HEK293 (cell line): ENCODE data around the gene ATP10A.

Experiments
- CTCF ChIA-PET: fragments of 350-600 bp; formaldehyde crosslinking; extraction: SDS; loops from one replicate; lab custom pipeline; 2021; ENCODE audit warnings: antibody characterized with exemption; lab: Yijun Ruan, JAX
- POLR2A ChIA-PET: fragments of 300-600 bp; formaldehyde crosslinking; extraction: SDS; loops from one replicate; lab custom pipeline; 2020; ENCODE audit warnings: antibody characterized with exemption, inconsistent platforms; lab: Yijun Ruan, JAX
- H3K27ac ChIP-seq: fragments of 200-500 bp; sonication (Bioruptor generic); 2 replicates; pipeline ENCODE4 v1.5.1; 2014; ENCODE audit warnings: low read depth, low read length, control low read depth, inconsistent platforms; ENCODE audit errors: extremely low read depth
- H3K36me3 ChIP-seq, 2 experiments: fragments of 200-500 bp in 1 of 2; sonication (Bioruptor generic) in 1 of 2; 1 replicate in 1 of 2; 2 replicates in 1 of 2; pipeline ENCODE4 v1.5.1; 2014 to 2017; ENCODE audit warnings: inconsistent platforms in 2 of 2, low read length in 2 of 2; ENCODE audit not compliant: control insufficient read depth in 2 of 2, insufficient read depth in 1 of 2
- H3K4me1 ChIP-seq: fragments of 200-500 bp; sonication (Bioruptor generic); 2 replicates; pipeline ENCODE4 v1.5.1; 2014; ENCODE audit warnings: mild to moderate bottlenecking, low read length, inconsistent platforms; ENCODE audit not compliant: control insufficient read depth, insufficient read depth
- H3K4me3 ChIP-seq: 2 replicates; pipeline ENCODE4 v1.5.1; 2011; ENCODE audit warnings: low read depth, mild to moderate bottlenecking, control low read depth, low read length, moderate library complexity
- H3K9me3 ChIP-seq: fragments of 200-500 bp; sonication (Bioruptor generic); 2 replicates; pipeline ENCODE4 v1.5.1; 2014; ENCODE audit warnings: low read depth, low read length, inconsistent platforms; ENCODE audit not compliant: control insufficient read depth, insufficient read depth
- GFI1B ChIP-seq: fragments of 450-650 bp; formaldehyde crosslinking; IDR thresholded peaks from 2 replicates; pipeline ENCODE4 v1.5.1; 2016; ENCODE audit warnings: missing biosample characterization, missing genetic modification characterization
- HOXA7 ChIP-seq: sonication (generic); formaldehyde crosslinking; IDR thresholded peaks from 2 replicates; pipeline ENCODE4 v1.8.1; 2022; ENCODE audit warnings: missing genetic modification reagents, borderline replicate concordance
- TRIM28 ChIP-seq: IDR thresholded peaks from 2 replicates; pipeline ENCODE4 v1.6.1; 2011; ENCODE audit warnings: low read length, control low read depth, borderline replicate concordance
- ZBTB1 ChIP-seq: fragments of 450-650 bp; formaldehyde crosslinking; IDR thresholded peaks from 2 replicates; pipeline ENCODE4 v1.5.1; 2016; ENCODE audit warnings: missing biosample characterization, missing genetic modification characterization
- ZBTB17 ChIP-seq: fragments of 450-650 bp; formaldehyde crosslinking; IDR thresholded peaks from 2 replicates; pipeline ENCODE4 v1.5.1; 2016; ENCODE audit warnings: missing biosample characterization, missing genetic modification characterization
- ZBTB21 ChIP-seq: fragments of 450-650 bp; formaldehyde crosslinking; IDR thresholded peaks from 2 replicates; pipeline ENCODE4 v1.5.1; 2017; ENCODE audit warnings: missing biosample characterization, missing genetic modification characterization
- ZFP3 ChIP-seq: fragments of 450-650 bp; formaldehyde crosslinking; IDR thresholded peaks from 2 replicates; pipeline ENCODE4 v1.5.1; 2016; ENCODE audit warnings: low read depth, missing biosample characterization, missing genetic modification characterization
- ZNF169 ChIP-seq: fragments of 450-650 bp; formaldehyde crosslinking; IDR thresholded peaks from 2 replicates; pipeline ENCODE4 v1.5.1; 2016; ENCODE audit warnings: missing biosample characterization, missing genetic modification characterization
- ZNF19 ChIP-seq: fragments of 450-650 bp; formaldehyde crosslinking; IDR thresholded peaks from 2 replicates; pipeline ENCODE4; 2016; ENCODE audit warnings: missing biosample characterization, missing genetic modification characterization, low read depth
- ZNF37A ChIP-seq: fragments of 450-650 bp; IDR thresholded peaks from 2 replicates; pipeline ENCODE4 v1.5.1; 2018; ENCODE audit warnings: missing biosample characterization, missing genetic modification characterization
- ZNF501 ChIP-seq: fragments of 450-650 bp; formaldehyde crosslinking; IDR thresholded peaks from 2 replicates; pipeline ENCODE4 v1.5.1; 2016; ENCODE audit warnings: missing biosample characterization, missing genetic modification characterization
- ZNF544 ChIP-seq: fragments of 450-650 bp; formaldehyde crosslinking; IDR thresholded peaks from 2 replicates; pipeline ENCODE4 v1.5.0; 2017; ENCODE audit warnings: missing biosample characterization, missing genetic modification characterization
- ZNF626 ChIP-seq: fragments of 450-650 bp; sonication (Bioruptor Pico); formaldehyde crosslinking; IDR thresholded peaks from 2 replicates; pipeline ENCODE4 v1.5.1; 2018; ENCODE audit warnings: missing biosample characterization, missing genetic modification characterization, inconsistent platforms
- ZNF76 ChIP-seq: fragments of 450-650 bp; formaldehyde crosslinking; IDR thresholded peaks from 2 replicates; pipeline ENCODE4; 2016; ENCODE audit warnings: low read depth, missing biosample characterization, missing genetic modification characterization, borderline replicate concordance
- ZNF776 ChIP-seq: fragments of 450-650 bp; formaldehyde crosslinking; IDR thresholded peaks from 2 replicates; pipeline ENCODE4 v1.5.0; 2017; ENCODE audit warnings: missing biosample characterization, missing genetic modification characterization, borderline replicate concordance
- ZNF777 ChIP-seq: fragments of 450-650 bp; formaldehyde crosslinking; IDR thresholded peaks from 2 replicates; pipeline ENCODE4 v1.5.1; 2017; ENCODE audit warnings: missing biosample characterization, missing genetic modification characterization, borderline replicate concordance
- ZNF792 ChIP-seq: fragments of 450-650 bp; formaldehyde crosslinking; IDR thresholded peaks from 2 replicates; pipeline ENCODE4 v1.5.1; 2016; ENCODE audit warnings: missing biosample characterization, missing genetic modification characterization
- TF ChIP-seq, protein P1 (sequence below): fragments of 450-650 bp; formaldehyde crosslinking; IDR thresholded peaks from 2 replicates; pipeline ENCODE4 v1.5.1; 2017; ENCODE audit warnings: missing biosample characterization, mild to moderate bottlenecking, missing genetic modification characterization, moderate library complexity
- TF ChIP-seq, protein P2 (sequence below): fragments of 450-650 bp; formaldehyde crosslinking; IDR thresholded peaks from 2 replicates; pipeline ENCODE4 v1.5.1; 2016; ENCODE audit warnings: missing biosample characterization, missing genetic modification characterization
- TF ChIP-seq, protein P3 (sequence below): fragments of 450-650 bp; formaldehyde crosslinking; IDR thresholded peaks from 2 replicates; pipeline ENCODE4 v1.5.1; 2016; ENCODE audit warnings: missing biosample characterization, missing genetic modification characterization

Gene ATP10A

DNA sequence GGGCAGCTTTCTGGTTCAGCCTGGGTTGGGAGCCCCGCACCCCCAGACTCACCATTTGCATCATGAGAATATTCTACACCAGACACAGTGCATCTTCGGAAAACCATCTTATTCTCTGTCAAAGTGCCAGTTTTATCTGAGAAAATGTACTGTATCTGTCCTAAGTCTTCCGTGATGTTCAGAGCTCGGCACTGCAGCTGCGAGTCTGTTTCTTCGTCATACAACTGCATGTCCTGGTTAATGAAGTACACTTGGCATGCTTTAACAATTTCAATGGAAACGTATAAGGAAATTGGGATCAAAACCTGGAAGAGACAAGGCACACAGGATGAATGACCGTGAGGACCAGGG, 141.5 kb downstream of the ATP10A start:
- Histone ChIP-seq H3K36me3 (no peaks in the 10 kb centered on the region), H3K9me3 (no peaks in the 10 kb centered on the region), H3K4me1 (no peaks in the 10 kb centered on the region), H3K4me3 (no peak overlapping the region), H3K27ac (no peak overlapping the region)
- POLR2A ChIA-PET = no interaction called here
- CTCF ChIA-PET = interaction anchor here (0.9 kb wide), 1 partner anchor 11 kb away, joined by 4 read pairs; no protein-coding TSS in a partner anchor
- no peak for TF ChIP-seq ZNF501 (tag by site-specific recombination)
- no peak for TF ChIP-seq ZNF169 (tag by site-specific recombination)
- no peak for TF ChIP-seq ZNF777
- TF ChIP-seq ZNF792 = no peak
- TF ChIP-seq, protein P1, sequence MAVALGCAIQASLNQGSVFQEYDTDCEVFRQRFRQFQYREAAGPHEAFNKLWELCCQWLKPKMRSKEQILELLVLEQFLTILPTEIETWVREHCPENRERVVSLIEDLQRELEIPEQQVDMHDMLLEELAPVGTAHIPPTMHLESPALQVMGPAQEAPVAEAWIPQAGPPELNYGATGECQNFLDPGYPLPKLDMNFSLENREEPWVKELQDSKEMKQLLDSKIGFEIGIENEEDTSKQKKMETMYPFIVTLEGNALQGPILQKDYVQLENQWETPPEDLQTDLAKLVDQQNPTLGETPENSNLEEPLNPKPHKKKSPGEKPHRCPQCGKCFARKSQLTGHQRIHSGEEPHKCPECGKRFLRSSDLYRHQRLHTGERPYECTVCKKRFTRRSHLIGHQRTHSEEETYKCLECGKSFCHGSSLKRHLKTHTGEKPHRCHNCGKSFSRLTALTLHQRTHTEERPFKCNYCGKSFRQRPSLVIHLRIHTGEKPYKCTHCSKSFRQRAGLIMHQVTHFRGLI = no peak

DNA sequence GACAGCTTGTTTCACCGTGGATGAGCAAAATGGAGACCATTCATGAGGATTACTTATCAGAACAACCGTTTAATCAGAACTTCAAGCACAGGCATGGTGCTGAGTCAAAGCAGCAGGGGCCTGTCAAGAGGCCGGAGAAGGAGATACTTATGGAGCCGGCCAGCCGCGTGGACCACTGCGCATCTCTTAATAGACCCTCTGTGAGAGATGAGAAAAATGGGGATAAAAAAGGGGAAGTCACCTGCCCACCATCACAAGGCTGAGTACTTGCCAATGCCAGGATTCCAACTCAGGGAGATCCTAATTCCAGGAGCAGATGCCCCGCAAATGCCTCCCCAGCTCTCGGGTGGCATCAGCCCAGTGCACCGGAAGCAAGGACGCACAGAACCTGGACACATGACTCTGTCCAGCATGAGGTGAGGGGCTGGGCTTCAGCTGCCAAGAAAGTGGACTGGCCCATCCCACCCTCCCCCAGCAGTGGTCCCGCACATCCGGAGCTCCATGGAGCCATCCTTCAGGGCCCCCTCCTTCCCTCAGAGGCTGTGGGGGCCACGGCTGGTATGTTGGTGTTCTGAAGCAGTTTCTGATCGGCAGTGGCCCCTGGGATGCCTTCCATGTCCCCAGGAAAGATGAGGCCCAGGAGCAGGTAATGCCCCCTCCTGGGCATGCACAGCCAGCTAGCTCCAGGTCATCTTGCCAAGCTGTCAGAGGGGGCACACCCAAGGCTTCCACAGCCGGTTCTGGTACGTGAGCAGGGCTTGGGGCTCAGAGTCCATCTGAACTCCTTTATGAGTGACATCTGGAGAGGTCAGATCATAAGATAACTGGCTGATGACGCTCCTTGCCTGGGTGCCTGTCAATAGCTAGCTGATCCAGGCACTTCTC, 143.8 kb downstream of the ATP10A start:
- Histone ChIP-seq H3K9me3 (no peaks in the 10 kb centered on the region), H3K4me3 (no peak overlapping the region), H3K27ac (no peak overlapping the region), H3K36me3 (no peaks in the 10 kb centered on the region), H3K4me1 (no peaks in the 10 kb centered on the region)
- CTCF ChIA-PET = interaction anchor here (0.7 kb wide), 1 partner anchor 9 kb away, joined by 3 read pairs; no protein-coding TSS in a partner anchor
- TF ChIP-seq ZNF626 (tag by site-specific recombination) = no peak
- POLR2A ChIA-PET = no interaction called here

DNA sequence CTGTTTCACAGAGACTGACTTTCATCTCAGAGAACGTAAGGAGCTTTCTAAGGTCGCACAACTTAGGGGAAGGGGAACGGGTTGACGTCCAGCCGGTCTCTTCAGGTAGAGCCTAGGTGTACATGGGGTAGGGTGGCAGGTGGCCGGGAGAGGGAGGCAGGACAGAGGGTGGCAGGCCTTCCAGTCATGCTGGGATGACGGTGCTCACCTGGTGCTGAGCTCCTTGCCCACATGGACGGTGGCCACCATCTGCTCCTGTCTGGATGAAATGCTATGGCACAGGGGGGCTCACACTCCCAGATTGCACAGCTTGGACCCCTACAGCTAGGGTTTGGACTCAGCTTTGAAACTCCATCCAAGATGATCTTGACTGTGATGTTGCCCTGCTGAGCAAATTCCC, 144.5 kb downstream of the ATP10A start:
- ChIA-PET CTCF (interaction anchor here (0.7 kb wide), 1 partner anchor 9 kb away, joined by 3 read pairs; no protein-coding TSS in a partner anchor), POLR2A (no interaction called here)
- H3K4me3 ChIP-seq = no peak overlapping the region
- H3K4me1 ChIP-seq = no peaks in the 10 kb centered on the region
- H3K36me3 ChIP-seq = no peaks in the 10 kb centered on the region
- no peak overlapping the region for H3K27ac ChIP-seq
- H3K9me3 ChIP-seq = no peaks in the 10 kb centered on the region
- TF ChIP-seq, protein P2, sequence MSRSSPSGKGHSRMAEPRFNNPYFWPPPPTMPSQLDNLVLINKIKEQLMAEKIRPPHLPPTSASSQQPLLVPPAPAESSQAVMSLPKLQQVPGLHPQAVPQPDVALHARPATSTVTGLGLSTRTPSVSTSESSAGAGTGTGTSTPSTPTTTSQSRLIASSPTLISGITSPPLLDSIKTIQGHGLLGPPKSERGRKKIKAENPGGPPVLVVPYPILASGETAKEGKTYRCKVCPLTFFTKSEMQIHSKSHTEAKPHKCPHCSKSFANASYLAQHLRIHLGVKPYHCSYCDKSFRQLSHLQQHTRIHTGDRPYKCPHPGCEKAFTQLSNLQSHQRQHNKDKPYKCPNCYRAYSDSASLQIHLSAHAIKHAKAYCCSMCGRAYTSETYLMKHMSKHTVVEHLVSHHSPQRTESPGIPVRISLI (tag by site-specific recombination) = no peak
- TF ChIP-seq ZNF76 (tag by site-specific recombination) (no peak), TRIM28 (no peak), ZNF776 (tag by site-specific recombination) (no peak), ZNF19 (no peak), ZFP3 (tag by site-specific recombination) (no peak), ZBTB17 (tag by site-specific recombination) (no peak), HOXA7 (no peak), GFI1B (no peak), ZNF37A (tag by site-specific recombination) (no peak), ZBTB21 (tag by site-specific recombination) (no peak), ZBTB1 (tag by site-specific recombination) (no peak), ZNF544 (tag by site-specific recombination) (no peak)
- TF ChIP-seq, protein P3, sequence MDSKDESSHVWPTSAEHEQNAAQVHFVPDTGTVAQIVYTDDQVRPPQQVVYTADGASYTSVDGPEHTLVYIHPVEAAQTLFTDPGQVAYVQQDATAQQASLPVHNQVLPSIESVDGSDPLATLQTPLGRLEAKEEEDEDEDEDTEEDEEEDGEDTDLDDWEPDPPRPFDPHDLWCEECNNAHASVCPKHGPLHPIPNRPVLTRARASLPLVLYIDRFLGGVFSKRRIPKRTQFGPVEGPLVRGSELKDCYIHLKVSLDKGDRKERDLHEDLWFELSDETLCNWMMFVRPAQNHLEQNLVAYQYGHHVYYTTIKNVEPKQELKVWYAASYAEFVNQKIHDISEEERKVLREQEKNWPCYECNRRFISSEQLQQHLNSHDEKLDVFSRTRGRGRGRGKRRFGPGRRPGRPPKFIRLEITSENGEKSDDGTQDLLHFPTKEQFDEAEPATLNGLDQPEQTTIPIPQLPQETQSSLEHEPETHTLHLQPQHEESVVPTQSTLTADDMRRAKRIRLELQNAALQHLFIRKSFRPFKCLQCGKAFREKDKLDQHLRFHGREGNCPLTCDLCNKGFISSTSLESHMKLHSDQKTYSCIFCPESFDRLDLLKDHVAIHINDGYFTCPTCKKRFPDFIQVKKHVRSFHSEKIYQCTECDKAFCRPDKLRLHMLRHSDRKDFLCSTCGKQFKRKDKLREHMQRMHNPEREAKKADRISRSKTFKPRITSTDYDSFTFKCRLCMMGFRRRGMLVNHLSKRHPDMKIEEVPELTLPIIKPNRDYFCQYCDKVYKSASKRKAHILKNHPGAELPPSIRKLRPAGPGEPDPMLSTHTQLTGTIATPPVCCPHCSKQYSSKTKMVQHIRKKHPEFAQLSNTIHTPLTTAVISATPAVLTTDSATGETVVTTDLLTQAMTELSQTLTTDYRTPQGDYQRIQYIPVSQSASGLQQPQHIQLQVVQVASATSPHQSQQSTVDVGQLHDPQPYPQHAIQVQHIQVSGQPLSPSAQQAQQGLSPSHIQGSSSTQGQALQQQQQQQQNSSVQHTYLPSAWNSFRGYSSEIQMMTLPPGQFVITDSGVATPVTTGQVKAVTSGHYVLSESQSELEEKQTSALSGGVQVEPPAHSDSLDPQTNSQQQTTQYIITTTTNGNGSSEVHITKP (tag by site-specific recombination) = no peak
